Left ventricle myocardium inferior (tissue), 1 donor: ENCODE results near the gene REG4. TPM values are rescaled to one million over a fixed set of nuclear protein-coding genes. Genes with fewer than 3 reads are reported as not detected.
"Not testable (repeated sequence)": the region's sequence is repeated elsewhere in the genome, so short reads cannot be mapped to it uniquely, and the experiment has no call there.

Experiments used
- DNase-seq: peaks from one replicate; pipeline ENCODE4 v3.0.0-alpha.2; 2020
- H3K27ac ChIP-seq: fragments of 200-600 bp; replicated peaks from 2 replicates; pipeline ENCODE4 v1.8.0; 2021
- H3K27me3 ChIP-seq: fragments of 200-600 bp; 2 replicates; pipeline ENCODE4 v1.8.0; 2021; ENCODE audit warnings: low read depth
- H3K36me3 ChIP-seq: fragments of 200-600 bp; 2 replicates; pipeline ENCODE4 v1.8.0; 2021
- H3K4me1 ChIP-seq: fragments of 200-600 bp; 2 replicates; pipeline ENCODE4 v1.8.0; 2021
- H3K4me3 ChIP-seq: fragments of 200-600 bp; 2 replicates; pipeline ENCODE4 v1.8.0; 2021; ENCODE audit warnings: mild to moderate bottlenecking, moderate library complexity
- H3K9me3 ChIP-seq: fragments of 200-600 bp; replicated peaks from 2 replicates; pipeline ENCODE4 v1.8.0; 2021
- CTCF ChIP-seq: fragments of 200-600 bp; IDR thresholded peaks from 2 replicates; pipeline ENCODE4 v1.8.0; 2021; ENCODE audit warnings: antibody characterized with exemption, mild to moderate bottlenecking, borderline replicate concordance
- intact Hi-C: fragments of 100-400 bp; cut with micrococcal nuclease; formaldehyde crosslinking; loops from one replicate; pipeline ENCODE4 v1.11.0; 2022
- total RNA-seq: library from RNA; stranded (reverse); fragmentation: NEBNext Ultra II Directional; extraction: Animal tissue kit (Norgen Biotek cat#: 25700); gene quantifications from one replicate; pipeline ENCODE4 v1.2.1, GENCODE V29; 2021
- donor health status: DM: no; HTN: yes; CAD: no; lungs with severe emphysema.

The REG4 gene
- total RNA-seq, 1 donor from 2014 or later, result not detected

- DNase-seq, result no peak
- intact Hi-C loops, result no loop called here
- H3K27me3 ChIP-seq, result peaks cover 12% of the 10 kb centered on the region
- H3K27ac ChIP-seq, result no peak overlapping the region
- H3K4me3 ChIP-seq, result no peak overlapping the region
- no peaks in the 10 kb centered on the region for H3K4me1 ChIP-seq
- no peaks in the 10 kb centered on the region for H3K9me3 ChIP-seq
- no peak for TF ChIP-seq CTCF
- H3K36me3 ChIP-seq, result no peaks in the 10 kb centered on the region
These were observed 30.0 kb upstream of the REG4 start for GRCh38 chr1:119841306-119841705.

DNA sequence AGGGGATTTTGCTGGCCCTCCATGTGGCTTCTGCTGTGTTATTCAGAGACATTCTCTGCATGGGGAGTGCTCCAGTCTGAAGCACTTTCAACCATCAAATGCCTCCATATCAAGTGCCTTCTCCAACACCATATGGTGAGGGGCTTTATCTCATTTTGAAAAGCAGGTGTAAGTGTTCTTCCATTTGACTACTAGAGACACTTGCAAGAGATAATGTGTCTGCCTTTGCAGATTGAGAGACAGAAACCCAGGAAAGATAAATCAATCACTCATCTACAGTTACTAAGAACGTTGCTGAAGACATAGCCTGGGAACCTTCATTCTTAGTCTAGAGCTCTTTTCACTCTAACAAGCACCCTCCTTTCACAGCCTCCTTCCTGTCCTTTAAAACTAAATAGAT is 29.5 kb upstream of the REG4 start:
- H3K4me3 ChIP-seq, result no peak overlapping the region
- no peak overlapping the region for H3K27ac ChIP-seq
- H3K9me3 ChIP-seq, result no peaks in the 10 kb centered on the region
- no peaks in the 10 kb centered on the region for H3K4me1 ChIP-seq
- no peak for TF ChIP-seq CTCF
- intact Hi-C loops, result no loop called here
- no peaks in the 10 kb centered on the region for H3K36me3 ChIP-seq
- peaks cover 12% of the 10 kb centered on the region for H3K27me3 ChIP-seq
- no peak for DNase-seq

DNA sequence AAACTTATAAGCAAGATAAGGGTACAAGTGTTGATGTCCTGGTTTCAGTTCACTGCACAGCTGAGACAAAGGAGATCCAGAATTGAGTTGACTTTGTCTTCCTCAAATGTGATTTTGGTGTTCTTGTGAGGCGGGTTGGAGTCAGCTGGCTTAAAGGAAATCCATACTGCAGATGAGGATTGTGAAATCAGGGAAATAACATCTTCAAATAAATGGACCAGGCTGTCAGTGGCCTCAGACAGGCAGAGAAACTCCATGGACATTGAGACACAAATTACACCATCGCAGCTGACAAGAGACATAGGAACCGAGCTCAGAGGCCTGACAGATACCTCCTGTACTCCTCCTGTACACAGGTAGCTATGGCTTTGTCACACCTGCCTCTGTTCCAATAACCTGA is 27.0 kb upstream of the REG4 start:
- no peaks in the 10 kb centered on the region for H3K9me3 ChIP-seq
- intact Hi-C loops, result no loop called here
- no peak overlapping the region for H3K27ac ChIP-seq
- no peak for TF ChIP-seq CTCF
- peaks cover 12% of the 10 kb centered on the region for H3K27me3 ChIP-seq
- DNase-seq, result no peak
- H3K36me3 ChIP-seq, result no peaks in the 10 kb centered on the region
- H3K4me3 ChIP-seq, result no peak overlapping the region
- no peaks in the 10 kb centered on the region for H3K4me1 ChIP-seq

- Histone ChIP-seq H3K27ac (no peak overlapping the region), H3K27me3 (peaks cover 15% of the 10 kb centered on the region), H3K9me3 (no peaks in the 10 kb centered on the region), H3K36me3 (no peaks in the 10 kb centered on the region), H3K4me3 (no peak overlapping the region), H3K4me1 (no peaks in the 10 kb centered on the region)
- TF ChIP-seq CTCF, result no peak
- no peak for DNase-seq
- intact Hi-C loops, result no loop called here
These were observed 23.7 kb upstream of the REG4 start for GRCh38 chr1:119834990-119835389.

GRCh38 chr1:119831027-119831426 is 19.8 kb upstream of the REG4 start:
- no peak for TF ChIP-seq CTCF
- Histone ChIP-seq H3K27ac (no peak overlapping the region), H3K4me3 (no peak overlapping the region), H3K36me3 (no peaks in the 10 kb centered on the region), H3K27me3 (peaks cover 7% of the 10 kb centered on the region), H3K9me3 (no peaks in the 10 kb centered on the region), H3K4me1 (no peaks in the 10 kb centered on the region)
- intact Hi-C loops, result no loop called here
- DNase-seq, result no peak

- no peak overlapping the region for H3K4me3 ChIP-seq
- H3K4me1 ChIP-seq, result no peaks in the 10 kb centered on the region
- intact Hi-C loops, result no loop called here
- no peaks in the 10 kb centered on the region for H3K36me3 ChIP-seq
- TF ChIP-seq CTCF, result no peak
- no peaks in the 10 kb centered on the region for H3K9me3 ChIP-seq
- H3K27me3 ChIP-seq, result peaks cover 7% of the 10 kb centered on the region
- H3K27ac ChIP-seq, result no peak overlapping the region
- no peak for DNase-seq
These were observed 18.4 kb upstream of the REG4 start for GRCh38 chr1:119829625-119830024.

DNA sequence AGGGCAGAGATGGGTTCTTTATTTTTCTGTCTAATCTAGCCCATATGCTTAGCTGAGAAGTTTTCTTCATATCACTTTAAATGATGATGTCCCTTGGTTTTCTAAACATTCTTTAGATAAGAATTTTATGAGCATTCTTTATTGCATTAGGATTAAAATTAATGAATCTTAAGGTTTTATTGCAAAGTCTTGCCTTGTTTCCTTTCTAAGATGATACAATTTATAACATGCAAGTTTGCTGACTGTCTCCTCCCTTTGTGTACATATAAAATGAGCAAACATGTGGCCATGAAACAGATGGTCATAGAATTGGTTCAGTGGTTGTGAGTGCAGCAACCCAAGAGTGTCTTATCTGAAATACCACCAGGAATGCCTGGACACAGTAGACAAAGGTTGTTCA is 17.7 kb upstream of the REG4 start:
- DNase-seq, intact Hi-C loops, H3K9me3 ChIP-seq, H3K27me3 ChIP-seq, H3K36me3 ChIP-seq, H3K4me1 ChIP-seq, H3K4me3 ChIP-seq, H3K27ac ChIP-seq: not testable (repeated sequence)
